Activated T-cell treated with anti-CD3 and anti-CD28 coated beads, Interleukin-2, amount 50 U/mL, for 48 hours (primary cell): ENCODE measurements around the gene TANC1.
A peak's percentile ranks its signal among the peaks of the same experiment; 100 is the strongest.

Source experiments
- DNase-seq, 2 experiments: peaks; one replicate each; pipeline ENCODE4 v3.0.0-alpha.2; 2020

TANC1 gene

DNA sequence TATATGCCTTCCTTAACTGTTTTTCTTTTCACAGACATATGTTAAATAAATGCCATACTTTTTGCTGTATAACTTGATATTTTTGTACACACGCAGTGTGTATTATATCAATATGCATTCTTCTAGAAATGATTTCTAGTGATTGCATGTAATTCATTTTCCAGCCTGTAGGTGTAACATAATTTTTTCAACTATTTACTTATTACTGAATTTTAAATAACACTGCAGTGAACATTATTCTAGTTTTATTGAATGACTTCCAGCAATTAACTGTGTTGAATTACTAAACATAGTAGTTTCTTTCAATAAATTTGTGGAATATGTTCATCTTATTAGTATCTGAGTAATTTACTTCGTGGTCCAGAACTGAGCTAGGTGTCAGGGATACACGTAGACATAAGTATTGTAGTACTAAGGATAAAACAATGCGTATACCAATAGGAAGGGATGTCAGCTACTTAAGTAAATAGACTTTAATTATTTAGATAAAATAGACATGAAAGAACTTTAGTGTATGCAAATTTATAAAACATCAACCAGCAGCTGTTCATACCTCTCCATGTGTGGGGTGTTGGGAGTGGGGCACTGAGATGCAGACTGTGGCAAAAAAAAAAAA is 28.0 kb downstream of the TANC1 start:
- DNase-seq: no peak

DNA sequence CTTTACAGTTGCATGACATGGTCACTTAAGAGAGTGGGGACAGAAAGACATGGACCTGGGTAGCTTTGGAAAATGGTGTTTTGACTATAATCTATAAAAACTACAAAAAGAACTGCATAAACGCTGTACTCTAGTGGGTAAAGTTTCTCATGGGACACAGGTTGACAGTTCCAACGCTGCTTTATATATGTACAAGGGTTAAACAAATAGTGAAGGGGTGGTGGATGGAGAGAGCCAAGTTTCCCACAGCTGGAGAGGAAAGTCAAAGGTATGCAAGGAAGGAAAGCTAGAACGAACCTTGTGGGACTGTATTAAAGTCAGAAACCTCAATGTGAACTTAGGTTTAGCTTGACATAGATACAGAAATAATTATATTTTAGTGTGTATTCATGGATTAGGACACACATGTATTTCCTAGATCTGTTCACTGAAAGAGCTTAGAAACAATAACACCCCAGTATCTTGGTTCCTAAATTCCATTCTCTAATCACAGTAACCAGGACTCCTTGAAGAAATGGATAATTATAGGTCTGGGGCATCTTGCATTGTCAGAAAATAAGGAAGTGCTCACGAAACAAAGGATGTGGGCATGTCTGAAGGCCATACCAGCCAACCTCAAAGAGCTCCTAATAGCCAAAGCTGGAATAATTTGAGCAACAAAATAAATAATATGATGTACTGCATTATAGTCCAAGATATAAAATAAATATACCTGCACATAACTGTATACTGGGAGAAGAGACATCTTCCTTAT is 28.8 kb downstream of the TANC1 start:
- no peak for DNase-seq

DNA sequence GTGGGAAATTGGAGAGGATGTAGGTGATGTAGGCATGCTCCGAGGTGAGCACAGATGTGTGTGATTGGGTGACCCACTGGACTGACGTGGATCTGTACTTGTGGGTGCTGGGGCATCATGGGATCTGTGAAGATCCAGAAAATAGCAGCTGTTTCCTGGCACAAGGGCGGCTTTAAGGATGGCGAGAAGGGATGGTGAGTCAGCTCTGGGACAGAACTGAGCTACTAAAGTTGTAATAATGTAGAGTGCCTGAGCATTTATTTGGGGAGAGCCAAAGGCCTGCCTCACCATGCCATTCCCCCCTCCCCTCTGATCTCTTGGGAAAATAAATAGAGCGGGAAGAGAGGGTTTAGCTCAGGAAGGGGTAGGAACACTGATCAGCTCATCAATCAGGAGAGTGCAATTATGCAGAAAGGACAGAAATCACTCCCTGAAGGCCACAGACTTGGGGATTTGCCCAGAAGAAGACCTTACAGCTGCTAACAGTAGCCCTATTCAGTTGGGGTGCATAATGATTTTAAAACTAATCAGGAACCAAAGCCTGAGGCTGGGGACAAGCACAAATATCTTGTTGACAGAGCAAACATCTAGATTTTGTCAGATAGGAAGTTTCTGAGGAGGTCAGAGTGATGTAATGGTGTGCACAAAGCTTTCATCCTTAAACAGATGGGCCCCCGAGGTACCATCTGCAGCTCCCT is 30.3 kb downstream of the TANC1 start:
- DNase-seq: no peak

DNA sequence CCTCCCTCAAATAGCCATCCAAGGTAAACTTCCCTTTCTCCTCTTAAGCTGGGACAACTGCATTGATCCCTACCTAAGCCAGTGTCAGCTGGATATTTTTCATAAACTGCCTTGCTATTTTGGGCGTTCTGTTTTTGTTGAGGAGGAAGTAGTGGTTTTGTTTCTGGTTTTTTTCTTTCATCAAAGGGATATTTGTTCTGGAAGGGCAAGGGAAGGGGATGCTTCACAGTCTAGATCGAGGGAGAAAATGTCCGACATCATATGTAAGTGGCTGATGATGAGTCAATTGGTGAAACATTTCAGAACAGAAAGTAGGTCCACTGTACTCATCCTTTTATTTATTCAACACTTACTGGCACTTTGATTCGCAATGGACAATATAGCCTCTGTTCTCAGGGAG is 31.0 kb downstream of the TANC1 start:
- DNase-seq: no peak

DNA sequence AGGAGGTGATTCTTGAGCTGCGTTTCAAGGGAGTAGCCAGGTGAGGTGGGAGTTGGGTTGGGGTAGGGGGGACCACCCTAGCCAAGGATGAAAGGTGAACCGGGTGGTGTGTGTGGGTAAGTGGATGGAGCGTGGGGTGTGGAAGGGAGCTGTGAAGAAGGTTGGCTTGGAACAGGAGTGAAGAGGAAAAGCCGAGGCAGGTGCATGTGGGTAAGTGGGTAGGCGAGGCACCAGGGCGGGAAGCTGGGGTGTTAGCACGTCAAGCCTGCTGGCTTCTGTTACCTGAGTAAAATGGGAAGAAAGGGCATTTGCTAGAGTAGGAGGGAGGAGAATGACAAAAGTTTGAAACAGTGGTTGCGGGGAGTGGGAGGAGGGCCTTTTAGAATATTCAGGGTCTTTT is 31.6 kb downstream of the TANC1 start:
- no peak for DNase-seq

DNA sequence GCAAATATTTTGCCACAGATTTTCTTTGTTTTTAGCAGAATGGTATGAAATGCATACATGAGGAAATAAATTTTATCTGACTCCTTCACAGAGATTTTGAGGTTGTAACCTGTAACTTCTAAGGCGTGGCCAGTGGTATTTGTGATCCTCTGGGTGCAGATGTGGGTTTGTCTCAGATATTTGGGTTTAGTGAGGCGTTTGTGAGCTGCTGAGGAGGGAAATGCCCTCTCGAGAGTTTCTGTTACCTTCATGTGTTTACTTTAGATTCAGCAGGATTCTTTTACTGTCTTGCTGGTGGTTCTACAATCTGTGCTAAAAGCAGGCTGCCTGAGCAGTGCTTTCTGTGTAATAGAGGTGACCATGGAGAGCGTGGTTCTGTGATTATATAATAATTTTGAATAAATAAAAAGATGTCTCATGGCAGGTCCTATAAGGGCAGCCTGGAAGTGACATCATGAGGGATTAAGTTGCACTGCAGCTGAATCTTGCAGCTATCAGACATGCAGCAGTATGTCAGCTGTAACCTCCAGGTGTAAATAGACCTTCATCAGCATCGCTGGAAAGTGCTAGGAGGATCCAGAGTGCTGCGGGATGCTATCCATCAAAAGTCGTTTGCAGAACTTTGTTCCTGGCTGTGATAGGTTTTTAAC is 34.1 kb downstream of the TANC1 start:
- DNase-seq: no peak

DNA sequence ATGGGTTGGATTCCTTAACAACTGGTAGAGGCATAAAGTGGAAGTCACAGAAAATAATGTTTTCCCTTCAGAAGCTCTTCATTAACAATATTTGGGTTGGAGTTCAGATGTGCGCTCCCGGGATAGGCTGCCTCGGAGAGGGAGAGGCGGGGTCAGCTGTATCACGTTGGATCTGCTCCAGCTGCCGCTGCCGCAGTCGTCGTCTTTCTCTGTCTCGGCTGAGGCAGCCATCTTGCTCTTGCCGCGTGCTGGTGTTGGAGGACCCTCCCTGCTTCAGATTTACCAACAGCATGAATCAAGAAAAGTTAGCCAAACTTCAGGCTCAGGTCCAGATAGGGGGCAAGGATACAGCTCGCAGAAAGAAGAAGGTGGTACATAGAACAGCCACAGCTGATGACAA is 35.1 kb downstream of the TANC1 start:
- DNase-seq: no peak

DNA sequence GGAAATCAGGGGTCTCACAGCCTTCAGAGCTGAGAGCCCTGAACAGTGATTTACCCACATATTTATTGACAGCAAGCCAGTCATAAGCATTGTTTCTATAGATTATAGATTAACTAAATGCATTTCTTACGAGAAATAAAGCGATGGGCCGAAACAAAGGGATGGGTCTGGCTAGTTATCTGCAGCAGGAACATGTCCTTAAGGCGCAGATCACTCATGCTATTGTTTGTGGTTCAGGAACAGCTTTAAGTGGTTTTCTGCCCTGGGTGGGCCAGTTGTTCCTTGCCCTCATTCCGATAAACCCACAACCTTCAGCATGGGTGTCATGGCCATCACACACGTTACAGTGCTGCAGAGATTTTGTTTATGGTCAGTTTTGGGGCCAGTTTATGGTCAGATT is 36.4 kb downstream of the TANC1 start:
- no peak for DNase-seq

DNA sequence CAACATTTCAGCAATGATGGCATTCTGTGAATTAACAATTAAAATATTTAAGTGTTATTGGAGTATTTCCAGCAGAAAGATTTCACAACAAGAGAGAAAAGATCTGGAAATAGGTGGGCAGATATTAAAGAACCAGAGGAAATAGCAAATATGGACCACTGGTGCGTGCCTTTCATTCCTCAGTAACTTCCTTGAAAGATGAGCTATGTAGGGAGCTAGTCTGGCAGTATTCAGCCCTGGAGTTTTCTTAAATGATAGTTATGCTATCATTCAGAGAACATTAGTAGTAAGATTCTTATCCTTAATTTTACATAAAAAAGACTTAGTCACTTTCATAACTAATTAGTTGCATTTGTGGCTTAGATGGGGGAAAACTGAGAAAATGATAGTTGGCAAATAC is 41.5 kb downstream of the TANC1 start:
- DNase-seq: no peak

DNA sequence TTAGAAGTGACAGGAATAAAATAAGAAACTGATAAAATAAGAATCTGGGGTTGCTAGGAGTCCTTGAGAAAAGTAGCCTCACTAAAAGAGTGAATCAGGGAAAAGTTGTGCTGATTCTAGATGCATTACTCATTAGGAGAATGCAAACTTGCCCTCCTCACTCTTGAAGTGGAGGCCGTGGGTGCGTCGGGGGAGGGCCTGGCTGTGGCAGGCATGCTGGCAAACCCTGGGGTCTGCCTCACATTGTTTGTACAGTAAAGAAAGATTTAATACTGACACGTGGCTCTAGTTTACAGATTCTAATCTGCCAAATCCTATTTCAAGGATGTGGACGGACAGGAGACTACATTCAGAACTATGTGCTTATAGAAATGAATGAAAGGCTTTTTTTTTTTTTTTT is 41.9 kb downstream of the TANC1 start:
- peak; percentile 39 to 40 for DNase-seq

DNA sequence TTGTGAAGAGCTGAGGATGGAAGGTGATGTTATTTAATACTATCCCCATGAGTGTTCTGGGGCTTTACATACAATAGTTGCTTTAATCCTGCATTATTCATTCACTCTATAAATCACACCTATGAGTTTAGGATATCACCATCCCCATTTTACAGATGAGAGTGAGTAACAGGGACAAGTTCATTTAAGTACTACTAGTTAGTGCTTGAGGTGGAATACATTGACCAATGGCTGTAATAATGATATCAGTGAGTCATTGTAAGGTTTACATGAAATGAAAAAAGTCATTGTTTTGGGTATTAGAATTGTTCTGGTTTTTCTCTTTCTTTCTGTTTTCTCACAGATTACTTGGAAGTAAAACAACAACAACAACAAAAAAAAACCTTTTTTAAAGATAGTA is 42.5 kb downstream of the TANC1 start:
- DNase-seq: no peak

DNA sequence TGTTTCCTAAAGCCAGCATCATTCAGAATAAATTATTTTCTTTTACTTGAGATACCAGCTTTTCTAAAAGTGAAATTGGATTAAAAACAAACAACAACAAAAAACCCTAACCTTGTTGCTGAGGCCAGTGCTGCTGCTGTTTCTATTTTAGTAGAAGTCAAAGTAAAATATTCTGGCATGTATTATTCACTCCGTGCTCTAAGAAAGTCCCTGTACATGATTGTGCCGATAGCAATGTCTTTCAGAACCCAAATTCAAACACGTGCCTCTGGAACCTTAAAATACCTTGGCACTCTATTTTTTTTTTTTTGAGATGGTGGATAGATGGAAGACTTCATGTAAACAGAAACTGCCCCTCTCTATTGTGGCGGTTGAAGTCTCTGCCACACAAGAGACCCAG is 43.7 kb downstream of the TANC1 start:
- no peak for DNase-seq

DNA sequence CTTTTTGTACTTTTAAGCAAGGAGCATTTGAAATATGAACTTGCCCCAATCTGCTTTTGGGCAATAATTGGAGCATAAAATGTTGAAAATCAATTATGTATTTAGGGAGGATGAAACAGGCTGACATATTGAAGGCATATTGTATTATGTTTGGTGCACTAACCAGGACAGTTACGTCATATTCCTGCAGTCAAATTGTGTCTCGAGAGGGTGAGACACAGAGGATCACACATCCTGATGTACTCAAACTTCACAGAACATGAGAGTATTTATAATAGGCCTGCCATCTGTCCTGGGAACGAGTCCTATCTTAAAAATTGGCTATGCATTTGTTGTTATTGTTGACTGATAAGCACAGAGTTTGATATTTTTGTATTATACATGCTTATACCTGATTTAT is 44.7 kb downstream of the TANC1 start:
- DNase-seq: no peak

DNA sequence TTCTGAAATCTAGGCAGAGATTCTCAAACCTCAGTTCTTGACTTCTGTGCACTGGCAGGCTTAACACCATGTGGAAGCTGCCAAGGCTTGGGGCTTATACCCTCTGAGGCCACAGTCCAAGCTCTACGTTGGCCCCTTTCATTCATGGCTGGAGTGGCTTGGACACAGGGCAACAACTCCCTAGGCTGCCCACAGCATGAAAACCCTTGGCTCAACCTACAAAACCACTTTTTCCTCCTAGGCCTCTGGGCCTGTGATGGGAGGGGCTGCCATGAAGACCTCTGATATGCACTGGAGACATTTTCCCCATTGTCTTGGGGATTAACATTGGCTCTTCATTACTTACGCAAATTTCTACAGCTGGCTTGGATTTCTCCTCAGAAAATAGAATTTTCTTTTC is 46.7 kb downstream of the TANC1 start:
- DNase-seq: no peak

DNA sequence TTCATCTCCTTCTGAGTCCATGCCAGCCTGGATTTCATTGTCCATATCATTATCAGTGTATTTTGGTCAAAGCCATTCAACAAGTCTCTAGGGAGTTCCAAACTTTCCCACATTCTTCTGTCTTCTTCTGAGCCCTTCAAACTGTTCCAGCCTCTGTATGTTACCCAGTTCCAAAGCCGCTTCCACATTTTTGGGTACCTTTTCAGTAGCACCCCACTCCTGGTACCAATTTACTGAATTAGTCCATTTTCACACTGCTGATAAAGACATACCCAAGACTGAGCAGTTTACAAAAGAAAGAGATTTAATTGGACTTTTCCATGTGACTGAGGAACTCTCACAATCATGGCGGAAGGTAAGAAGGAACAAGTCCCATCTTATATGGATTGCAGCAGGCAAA is 47.4 kb downstream of the TANC1 start:
- DNase-seq: no peak

DNA sequence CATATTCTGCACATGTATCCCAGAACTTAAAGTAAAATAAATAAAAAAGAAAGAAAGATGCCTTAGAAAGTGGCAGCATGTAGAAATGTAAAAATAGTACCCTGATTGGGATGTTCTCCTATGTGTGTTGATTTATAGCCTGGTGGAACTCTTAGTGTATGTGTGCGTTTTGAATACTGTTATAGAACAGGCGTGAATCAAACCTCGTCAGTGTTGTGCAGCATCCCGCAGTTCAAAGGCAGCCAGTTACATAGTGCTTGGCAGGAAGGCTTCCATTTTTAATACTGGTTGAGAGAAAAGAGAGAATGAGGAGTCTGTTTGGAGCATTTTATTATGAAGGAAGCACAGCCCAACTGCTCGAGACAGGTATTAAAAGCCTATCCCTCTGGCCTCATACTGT is 49.4 kb downstream of the TANC1 start:
- DNase-seq: no peak

DNA sequence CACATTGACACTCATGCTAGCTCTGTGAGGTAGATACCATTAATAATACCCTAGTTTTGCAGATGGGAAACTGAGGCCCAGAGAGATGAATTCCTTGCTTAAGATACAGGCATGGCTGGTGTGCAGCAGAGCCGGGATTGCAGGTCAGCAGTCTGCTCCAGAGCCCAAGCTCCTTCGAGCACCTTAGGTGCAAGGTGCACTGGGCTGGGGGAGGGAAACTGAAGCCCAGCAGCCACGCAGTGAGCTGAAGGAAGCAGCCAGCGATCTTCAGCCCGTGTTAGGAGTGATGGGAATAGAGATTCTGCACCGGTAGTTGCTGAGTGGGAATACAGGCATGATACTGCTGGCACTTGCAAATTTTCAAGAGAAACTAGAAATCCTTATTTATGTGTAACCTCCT is 50.6 kb downstream of the TANC1 start:
- DNase-seq: no peak

DNA sequence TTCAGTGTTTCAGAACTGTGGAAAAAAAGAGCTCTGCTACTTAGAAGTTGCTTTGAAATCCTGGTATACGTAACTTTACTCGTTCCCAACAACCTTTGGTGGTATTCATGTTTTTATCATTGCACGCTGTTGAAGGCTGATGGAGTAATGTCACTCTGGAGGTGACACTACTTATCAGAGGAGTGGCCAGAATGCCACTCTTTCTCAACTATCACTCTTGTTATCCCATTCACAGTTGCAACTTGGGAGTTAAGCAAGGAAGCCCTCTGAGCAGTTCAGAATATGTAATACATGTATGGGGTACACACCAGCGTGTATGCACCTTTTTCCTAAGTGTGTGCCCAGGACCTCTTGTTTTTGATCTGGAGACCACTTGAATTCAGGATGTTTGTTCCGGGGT is 53.6 kb downstream of the TANC1 start:
- DNase-seq: no peak

DNA sequence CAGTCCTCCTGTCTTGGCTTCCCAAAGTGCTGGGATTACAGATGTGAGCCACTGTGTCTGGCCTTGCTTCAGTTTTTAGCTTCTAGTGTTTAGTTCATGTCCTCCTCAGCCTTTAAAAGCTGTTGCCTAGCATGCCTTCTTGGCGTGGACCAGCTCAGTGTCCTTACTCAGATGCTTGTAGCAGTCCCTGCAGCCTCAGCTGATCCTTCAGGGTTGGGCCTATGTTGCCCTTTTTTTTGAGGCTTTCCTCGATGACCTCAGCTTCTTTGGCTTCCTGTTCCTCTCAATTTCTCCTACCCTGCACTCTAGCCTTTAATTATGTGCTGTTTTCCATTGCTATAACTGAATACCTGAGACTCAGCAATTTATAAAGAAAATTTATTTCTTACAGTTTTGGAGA is 57.7 kb downstream of the TANC1 start:
- DNase-seq: no peak

DNA sequence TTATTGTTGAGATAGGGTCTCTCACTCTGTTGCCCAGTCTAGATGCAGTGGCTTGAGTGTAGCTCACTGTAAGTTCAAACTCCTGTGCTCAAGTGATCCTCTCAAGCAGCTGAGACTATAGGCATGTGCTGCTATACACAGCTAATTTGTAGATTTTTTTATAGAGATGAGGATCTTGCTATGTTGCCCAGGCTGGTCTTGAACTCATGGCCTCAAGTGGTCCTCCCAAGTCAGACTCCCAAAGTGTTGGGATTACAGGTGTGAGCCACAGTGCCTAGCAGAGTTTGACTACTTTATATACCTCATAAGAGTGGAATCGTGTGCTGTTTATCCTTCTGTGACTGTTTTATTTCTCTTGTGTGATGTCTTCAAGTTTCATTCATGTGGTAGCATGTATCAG is 60.3 kb downstream of the TANC1 start:
- no peak for DNase-seq

DNA sequence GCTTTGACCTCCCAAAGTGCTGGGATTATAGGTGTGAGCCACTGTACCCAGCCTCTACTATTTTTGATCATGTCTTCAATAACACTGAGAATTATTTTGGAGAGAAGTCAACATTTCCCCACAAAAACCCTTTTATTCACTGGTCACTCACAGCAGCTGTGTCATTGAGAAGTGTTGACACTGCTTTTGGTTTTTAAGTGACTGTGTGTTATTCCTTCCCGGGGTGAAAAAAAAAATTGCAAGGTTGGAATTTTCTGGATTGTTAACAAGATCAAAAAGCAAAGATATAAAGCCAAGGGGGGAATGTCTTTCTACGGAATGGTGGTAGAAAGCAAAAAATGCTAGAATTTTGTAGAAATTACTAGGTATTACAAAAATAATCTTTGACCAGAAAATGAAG is 61.5 kb downstream of the TANC1 start:
- no peak for DNase-seq

DNA sequence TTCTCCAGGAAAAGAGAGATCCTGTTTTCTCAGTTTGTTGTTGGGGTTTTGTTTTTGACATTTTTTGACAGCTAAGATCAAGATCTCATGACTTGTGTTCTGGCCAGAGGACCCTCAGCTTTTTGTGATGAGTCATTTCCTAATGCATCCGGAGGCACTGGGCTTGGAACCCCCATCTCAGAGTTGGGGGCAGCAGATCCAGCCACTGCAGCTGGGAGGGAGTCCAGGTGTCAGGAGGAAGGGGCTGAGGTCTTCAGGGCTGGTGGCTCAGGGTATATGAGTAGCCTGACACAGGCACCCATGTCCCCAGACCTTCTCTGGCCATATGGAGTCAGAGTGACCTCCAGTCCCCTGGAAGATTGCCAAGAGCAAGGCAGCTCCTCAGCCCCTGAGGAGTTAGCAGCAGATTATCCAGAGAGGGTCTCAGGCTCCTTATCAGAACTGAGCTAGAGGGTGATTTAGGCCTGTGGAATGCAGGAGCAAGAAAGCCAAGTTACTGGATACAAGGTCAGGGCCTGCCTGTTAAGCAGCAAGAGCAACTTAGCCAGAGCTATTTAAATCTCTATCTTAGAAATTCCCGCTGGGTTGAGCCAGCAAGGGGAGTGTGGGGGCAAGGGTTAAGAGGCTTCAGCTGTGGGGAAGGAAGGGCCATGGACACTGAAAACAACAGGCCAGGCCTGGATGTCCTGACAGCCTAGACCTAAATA is 62.4 kb downstream of the TANC1 start:
- DNase-seq: no peak

DNA sequence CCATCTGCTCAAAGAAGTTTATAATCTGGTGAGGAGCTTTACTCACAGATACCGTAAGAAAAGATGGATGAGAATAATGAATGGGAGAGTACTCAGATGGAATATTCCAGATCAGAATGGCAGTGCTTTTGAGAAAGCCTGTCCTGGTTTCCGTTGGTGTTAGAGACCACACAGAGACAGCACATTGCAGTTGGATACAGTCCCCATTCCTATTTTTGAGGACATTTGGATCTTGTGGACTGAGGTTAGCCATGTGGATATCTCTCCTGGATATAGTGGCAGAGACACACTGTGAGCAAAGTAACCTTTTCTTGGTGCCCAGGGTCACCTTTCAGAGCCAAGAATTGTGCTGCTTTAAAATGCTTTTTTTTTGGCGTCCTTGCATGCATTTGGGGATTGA is 63.7 kb downstream of the TANC1 start:
- DNase-seq: no peak
